Measurements from ENCODE around the gene OGT.
A peak's percentile ranks its signal among the peaks of the same experiment; 100 is the strongest.
"Not testable (repeated sequence)": the region's sequence is repeated elsewhere in the genome, so short reads cannot be mapped to it uniquely, and the experiment has no call there.

Gene OGT

GRCh38 chrX:71586929-71587328, 54.0 kb downstream of the OGT start:
- DNase-seq (ENCODE audit: low read depth): no peak

GRCh38 chrX:71593210-71593609, 60.3 kb downstream of the OGT start:
- not testable (repeated sequence) for DNase-seq (ENCODE audit: low read depth)

- no peak for DNase-seq (ENCODE audit: low read depth)
Observed at GRCh38 chrX:71599965-71600364, 67.1 kb downstream of the OGT start.

GRCh38 chrX:71603618-71604017, 70.7 kb downstream of the OGT start:
- DNase-seq (ENCODE audit: low read depth): no peak

- DNase-seq (ENCODE audit: low read depth): no peak
Observed at GRCh38 chrX:71604141-71604540, 71.2 kb downstream of the OGT start.

- no peak for DNase-seq (ENCODE audit: low read depth)
Observed at GRCh38 chrX:71604796-71605568, 72.1 kb downstream of the OGT start.

- no peak for DNase-seq (ENCODE audit: low read depth)
Observed at GRCh38 chrX:71606536-71607216, 73.8 kb downstream of the OGT start.

GRCh38 chrX:71607488-71607887, 74.6 kb downstream of the OGT start:
- DNase-seq (ENCODE audit: low read depth): no peak

GRCh38 chrX:71609095-71609750, 76.3 kb downstream of the OGT start:
- DNase-seq (ENCODE audit: low read depth): no peak

- DNase-seq (ENCODE audit: low read depth): not testable (repeated sequence)
Observed at GRCh38 chrX:71611736-71612135, 78.8 kb downstream of the OGT start.

- no peak for DNase-seq (ENCODE audit: low read depth)
Observed at GRCh38 chrX:71612256-71612655, 79.4 kb downstream of the OGT start.

GRCh38 chrX:71615056-71615455, 82.2 kb downstream of the OGT start:
- DNase-seq (ENCODE audit: low read depth): no peak

- no peak for DNase-seq (ENCODE audit: low read depth)
Observed at GRCh38 chrX:71615954-71616353, 83.0 kb downstream of the OGT start.

- no peak for DNase-seq (ENCODE audit: low read depth)
Observed at GRCh38 chrX:71616672-71617529, 84.0 kb downstream of the OGT start.

GRCh38 chrX:71617742-71618141, 84.8 kb downstream of the OGT start:
- DNase-seq (ENCODE audit: low read depth): no peak

GRCh38 chrX:71618303-71618721, 85.4 kb downstream of the OGT start, which contains the start of gene CXCR3:
Gene CXCR3 (minus strand): TSS chrX:71618511. CDS start chrX:71618449, 62 bp downstream.
- DNase-seq (ENCODE audit: low read depth): no peak

GRCh38 chrX:71618787-71619186, 85.9 kb downstream of the OGT start:
- no peak for DNase-seq (ENCODE audit: low read depth)

GRCh38 chrX:71619193-71619592, 86.3 kb downstream of the OGT start:
- no peak for DNase-seq (ENCODE audit: low read depth)

- DNase-seq (ENCODE audit: low read depth): no peak
Observed at GRCh38 chrX:71619986-71620385, 87.1 kb downstream of the OGT start.

- DNase-seq (ENCODE audit: low read depth): peak; percentile 28
Observed at GRCh38 chrX:71621603-71622002, 88.7 kb downstream of the OGT start.

GRCh38 chrX:71622032-71622575, 89.2 kb downstream of the OGT start:
- DNase-seq (ENCODE audit: low read depth): no peak

Data from GM04503 (cell line).